Mesodermal cell (in vitro differentiated cells): ENCODE measurements around the gene RASGEF1C.

Experiments used
- H3K27ac ChIP-seq: 2 replicates; pipeline ENCODE4 v1.7.0; 2013; ENCODE audit warnings: mild to moderate bottlenecking, low read depth, low read length, moderate library complexity; ENCODE audit not compliant: severe bottlenecking
- H3K36me3 ChIP-seq: 2 replicates; pipeline ENCODE4 v1.7.1; 2013; ENCODE audit warnings: mild to moderate bottlenecking, low read length, moderate library complexity; ENCODE audit not compliant: control insufficient read depth, insufficient read depth
- H3K4me1 ChIP-seq: one replicate; pipeline ENCODE4 v1.7.1; 2013; ENCODE audit warnings: mild to moderate bottlenecking, low read length; ENCODE audit not compliant: insufficient read depth, control insufficient read depth, poor library complexity, severe bottlenecking
- H3K4me3 ChIP-seq: 2 replicates; pipeline ENCODE4 v1.7.0; 2013; ENCODE audit warnings: low read length, control low read depth, mild to moderate bottlenecking; ENCODE audit not compliant: insufficient read depth, poor library complexity, severe bottlenecking; ENCODE audit errors: extremely low read depth
- H3K9me3 ChIP-seq: 2 replicates; pipeline ENCODE4 v1.7.1; 2013; ENCODE audit warnings: mild to moderate bottlenecking, low read length, moderate library complexity; ENCODE audit not compliant: control insufficient read depth
- WGBS, 2 experiments: methylation state at CpG; one replicate each; pipeline ENCODE4 v1.1.5; 2013; ENCODE audit warnings: missing lambda C conversion rate in 2 of 2; ENCODE audit not compliant: insufficient coverage in 2 of 2; 5-methylcytosine and 5-hydroxymethylcytosine counted together

Gene RASGEF1C

GRCh38 chr5:180115326-180116076, 93.5 kb downstream of the RASGEF1C start:
- H3K4me1 ChIP-seq = peaks cover 6% of the 10 kb centered on the region
- no peaks in the 10 kb centered on the region for H3K9me3 ChIP-seq
- H3K4me3 ChIP-seq = no peak overlapping the region
- WGBS, 2 experiments = 96 to 100% methylated on average over 7 to 14 of the region's 14 CpGs
- H3K27ac ChIP-seq = no peak overlapping the region
- no peaks in the 10 kb centered on the region for H3K36me3 ChIP-seq

- Histone ChIP-seq H3K4me3 (no peak overlapping the region), H3K27ac (no peak overlapping the region), H3K9me3 (no peaks in the 10 kb centered on the region), H3K36me3 (no peaks in the 10 kb centered on the region), H3K4me1 (peaks cover 6% of the 10 kb centered on the region)
- WGBS, 2 experiments = 92 to 93% methylated on average over 22 to 23 of the region's 23 CpGs
These were observed 94.6 kb downstream of the RASGEF1C start for GRCh38 chr5:180114304-180115003.

- no peak overlapping the region for H3K27ac ChIP-seq
- H3K4me3 ChIP-seq = no peak overlapping the region
- H3K4me1 ChIP-seq = peaks cover 6% of the 10 kb centered on the region
- H3K9me3 ChIP-seq = peaks cover under 1% of the 10 kb centered on the region
- 91 to 92% methylated on average over 20 of the region's 23 CpGs for WGBS, 2 experiments
- H3K36me3 ChIP-seq = no peaks in the 10 kb centered on the region
These were observed 95.2 kb downstream of the RASGEF1C start for GRCh38 chr5:180113660-180114303.

GRCh38 chr5:180112181-180112861, 96.7 kb downstream of the RASGEF1C start:
- Histone ChIP-seq H3K4me3 (no peak overlapping the region), H3K9me3 (peaks cover 13% of the 10 kb centered on the region), H3K4me1 (peaks cover 6% of the 10 kb centered on the region), H3K27ac (no peak overlapping the region), H3K36me3 (no peaks in the 10 kb centered on the region)
- WGBS, 2 experiments = 86 to 92% methylated on average over 12 of the region's 15 CpGs

GRCh38 chr5:180111273-180112002, 97.6 kb downstream of the RASGEF1C start:
- Histone ChIP-seq H3K4me3 (no peak overlapping the region), H3K27ac (no peak overlapping the region), H3K4me1 (peaks cover 4% of the 10 kb centered on the region), H3K9me3 (peaks cover 18% of the 10 kb centered on the region), H3K36me3 (no peaks in the 10 kb centered on the region)
- 94 to 98% methylated on average over 4 to 7 of the region's 7 CpGs for WGBS, 2 experiments

- 78 to 90% methylated on average over 5 to 7 of the region's 9 CpGs for WGBS, 2 experiments
- H3K36me3 ChIP-seq = no peaks in the 10 kb centered on the region
- no peak overlapping the region for H3K27ac ChIP-seq
- peaks cover 26% of the 10 kb centered on the region for H3K9me3 ChIP-seq
- H3K4me1 ChIP-seq = no peaks in the 10 kb centered on the region
- no peak overlapping the region for H3K4me3 ChIP-seq
These were observed 99.1 kb downstream of the RASGEF1C start for GRCh38 chr5:180109920-180110319.

- H3K4me1 ChIP-seq = no peaks in the 10 kb centered on the region
- no peak overlapping the region for H3K27ac ChIP-seq
- no CpG with 5 or more reads among the region's 1 CpG for WGBS, 2 experiments
- H3K9me3 ChIP-seq = peaks cover 26% of the 10 kb centered on the region
- H3K36me3 ChIP-seq = no peaks in the 10 kb centered on the region
- no peak overlapping the region for H3K4me3 ChIP-seq
These were observed 102.0 kb downstream of the RASGEF1C start for GRCh38 chr5:180107005-180107404.

- 71 to 82% methylated on average over 1 to 3 of the region's 5 CpGs for WGBS, 2 experiments
- Histone ChIP-seq H3K27ac (no peak overlapping the region), H3K4me3 (no peak overlapping the region), H3K9me3 (peaks cover 26% of the 10 kb centered on the region), H3K36me3 (no peaks in the 10 kb centered on the region), H3K4me1 (no peaks in the 10 kb centered on the region)
These were observed 103.1 kb downstream of the RASGEF1C start for GRCh38 chr5:180105827-180106312.

GRCh38 chr5:180104168-180104530, 104.9 kb downstream of the RASGEF1C start:
- Histone ChIP-seq H3K36me3 (no peaks in the 10 kb centered on the region), H3K4me1 (no peaks in the 10 kb centered on the region), H3K27ac (no peak overlapping the region), H3K9me3 (peaks cover 26% of the 10 kb centered on the region), H3K4me3 (no peak overlapping the region)
- WGBS, 2 experiments = 82 to 100% methylated on average over 2 to 3 of the region's 3 CpGs
